ENCODE measurements around the gene ALDH3A2.

GRCh38 chr17:19670908-19671307 lies 22.4 kb downstream of the ALDH3A2 start:
- TF ChIP-seq CTCF (IDR thresholded peaks at IDR 0.05; ENCODE audit: borderline replicate concordance, extremely low read depth, low read length, poor library complexity, severe bottlenecking): no peak
- no peak for TF ChIP-seq EZH2 (IDR thresholded peaks at IDR 0.05; ENCODE audit: borderline replicate concordance, low read depth, low read length, severe bottlenecking)

Data from DND-41 (cell line).